ENCODE data around the gene SAMD14.

DNA sequence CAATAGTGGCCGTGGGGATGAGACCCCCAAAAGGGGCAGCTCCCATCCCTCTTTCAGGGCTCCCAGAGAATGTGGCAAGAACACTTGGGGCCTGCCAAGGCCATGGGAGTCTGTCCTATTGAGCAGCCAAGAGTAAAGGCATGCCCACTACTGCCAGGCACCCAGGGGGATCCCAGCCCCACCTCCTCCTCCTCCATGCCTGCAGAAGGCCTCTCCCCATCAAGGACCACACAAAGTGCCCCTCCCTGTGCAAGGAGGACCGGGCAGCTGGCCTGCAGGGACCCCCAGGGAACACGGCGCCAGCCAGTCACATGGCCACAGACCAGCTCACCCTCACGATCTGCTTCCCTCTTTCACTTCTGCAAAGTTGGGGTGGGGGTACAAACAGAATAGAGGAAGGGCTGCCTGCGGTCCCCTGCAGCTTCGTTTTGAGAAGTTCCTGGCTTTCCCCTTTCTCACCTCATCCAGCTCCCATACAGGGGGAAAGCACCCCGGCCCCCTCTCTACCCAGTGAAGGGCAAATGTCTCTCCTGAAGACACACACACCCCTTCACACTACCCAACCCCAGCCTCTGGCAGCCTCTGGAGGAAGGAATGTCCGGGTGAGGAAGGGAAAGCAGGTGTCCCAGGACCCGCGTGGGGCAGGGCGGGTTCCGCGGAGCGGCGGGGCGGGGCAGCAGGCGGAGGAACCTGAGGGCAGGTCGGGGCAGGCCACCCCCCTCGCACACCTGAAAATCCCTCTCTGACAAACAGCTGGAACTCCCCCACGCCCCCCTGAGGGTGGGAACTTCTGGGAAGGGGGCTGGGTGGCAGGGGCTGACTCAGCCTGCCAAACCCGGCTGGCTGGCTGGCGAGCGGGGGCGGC lies 18.5 kb upstream of the SAMD14 start:
- TF ChIP-seq CTCF (IDR thresholded peaks at IDR 0.05), result no peak
- TF ChIP-seq POLR2A (IDR thresholded peaks at IDR 0.05), result no peak

Measured in lower leg skin (tissue), 3 donors.